Measurements from ENCODE around the gene DCLK3.

GRCh38 chr3:36764704-36765038 lies 318 bp upstream of the DCLK3 start:
- TF ChIP-seq CTCF (IDR thresholded peaks at IDR 0.05; ENCODE audit: insufficient read depth, low read depth, low read length) (no peak), EZH2 (IDR thresholded peaks at IDR 0.05; ENCODE audit: insufficient read depth, low read length) (no peak)
